Coronary artery (tissue), 2 donors: ENCODE measurements around the gene EYA2.

Experiments
- DNase-seq: peaks from one replicate; pipeline ENCODE4 v3.0.0-alpha.2; 2017; ENCODE audit warnings: low spot score
- H3K27ac ChIP-seq, 2 donors: fragments of 200-600 bp; sonication (generic); one replicate each; pipeline ENCODE4 v1.5.1; 2016 to 2019
- H3K4me3 ChIP-seq: fragments of 200-600 bp; sonication (generic); 2 replicates; pipeline ENCODE4 v1.5.1; 2016; ENCODE audit warnings: mild to moderate bottlenecking, moderate library complexity
- TF ChIP-seq, protein P1 (sequence below): fragments of 200-600 bp; sonication (generic); IDR thresholded peaks from one replicate; pipeline ENCODE4 v1.5.1; 2019; ENCODE audit warnings: antibody characterized with exemption

EYA2 gene

GRCh38 chr20:47054506-47054905 is 159.9 kb downstream of the EYA2 start:
- Histone ChIP-seq H3K27ac (no peak overlapping the region), H3K4me3 (no peak overlapping the region)
- TF ChIP-seq, protein P1, sequence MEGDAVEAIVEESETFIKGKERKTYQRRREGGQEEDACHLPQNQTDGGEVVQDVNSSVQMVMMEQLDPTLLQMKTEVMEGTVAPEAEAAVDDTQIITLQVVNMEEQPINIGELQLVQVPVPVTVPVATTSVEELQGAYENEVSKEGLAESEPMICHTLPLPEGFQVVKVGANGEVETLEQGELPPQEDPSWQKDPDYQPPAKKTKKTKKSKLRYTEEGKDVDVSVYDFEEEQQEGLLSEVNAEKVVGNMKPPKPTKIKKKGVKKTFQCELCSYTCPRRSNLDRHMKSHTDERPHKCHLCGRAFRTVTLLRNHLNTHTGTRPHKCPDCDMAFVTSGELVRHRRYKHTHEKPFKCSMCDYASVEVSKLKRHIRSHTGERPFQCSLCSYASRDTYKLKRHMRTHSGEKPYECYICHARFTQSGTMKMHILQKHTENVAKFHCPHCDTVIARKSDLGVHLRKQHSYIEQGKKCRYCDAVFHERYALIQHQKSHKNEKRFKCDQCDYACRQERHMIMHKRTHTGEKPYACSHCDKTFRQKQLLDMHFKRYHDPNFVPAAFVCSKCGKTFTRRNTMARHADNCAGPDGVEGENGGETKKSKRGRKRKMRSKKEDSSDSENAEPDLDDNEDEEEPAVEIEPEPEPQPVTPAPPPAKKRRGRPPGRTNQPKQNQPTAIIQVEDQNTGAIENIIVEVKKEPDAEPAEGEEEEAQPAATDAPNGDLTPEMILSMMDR, result no peak
- DNase-seq, result no peak

- TF ChIP-seq, protein P1, result no peak
- no peak for DNase-seq
- Histone ChIP-seq H3K4me3 (no peak overlapping the region), H3K27ac (no peak overlapping the region)
Measured at GRCh38 chr20:47054945-47055344, 160.3 kb downstream of the EYA2 start.

DNA sequence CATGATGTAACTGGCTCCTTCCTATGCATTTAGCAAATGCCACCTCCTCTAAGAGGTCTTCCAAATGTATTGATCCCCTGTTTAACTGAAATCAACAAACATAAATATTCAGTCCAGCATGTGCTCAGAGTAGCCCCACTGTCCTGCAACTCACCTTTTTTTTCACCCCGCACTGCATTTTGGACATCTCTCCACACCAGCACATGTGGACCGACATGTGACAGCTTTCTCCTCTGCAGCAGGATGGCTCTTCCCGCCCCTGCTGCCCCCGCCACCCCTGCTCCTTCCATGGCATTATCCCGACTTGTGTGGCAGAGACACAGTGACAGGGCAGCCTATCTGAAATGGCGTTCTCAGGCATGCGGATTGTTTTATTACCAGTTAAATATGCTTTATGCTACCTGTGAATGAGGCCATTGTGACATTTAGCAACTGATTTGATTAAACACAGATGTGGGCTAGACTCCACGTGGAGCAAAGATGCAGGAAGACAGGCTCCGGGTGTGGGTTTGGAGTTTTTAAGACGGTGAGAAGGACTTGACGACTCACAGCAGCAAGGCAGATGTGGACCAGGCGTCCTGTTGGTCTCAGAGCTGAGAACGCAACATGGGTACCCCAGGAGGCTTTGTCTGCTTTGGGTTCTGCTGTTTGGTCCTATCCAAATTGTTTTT is 161.2 kb downstream of the EYA2 start:
- TF ChIP-seq, protein P1, result no peak
- no peak overlapping the region for H3K27ac ChIP-seq
- H3K4me3 ChIP-seq, result no peak overlapping the region
- DNase-seq, result peak; percentile 17

DNA sequence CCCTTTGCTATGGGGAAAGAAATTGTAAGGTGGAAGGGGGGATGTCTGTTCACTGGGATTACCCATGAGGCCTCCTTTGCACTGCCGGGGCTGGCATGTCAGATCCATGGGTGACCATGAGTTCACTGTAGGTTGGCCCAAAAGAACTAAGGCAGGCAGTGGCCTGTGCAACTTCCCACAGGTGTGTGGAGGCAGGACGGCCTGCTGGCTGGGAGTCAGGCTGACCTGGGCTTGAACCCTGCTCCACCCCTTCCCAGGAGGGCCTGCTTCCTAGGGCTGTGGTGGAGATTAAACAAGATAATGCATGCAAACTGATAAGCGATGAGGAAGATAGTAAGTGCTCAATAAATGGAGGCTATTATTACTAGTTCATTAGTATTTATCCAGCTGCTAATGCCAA is 163.0 kb downstream of the EYA2 start:
- H3K27ac ChIP-seq, result no peak overlapping the region
- TF ChIP-seq, protein P1, result no peak
- DNase-seq, result peak; percentile 47
- no peak overlapping the region for H3K4me3 ChIP-seq

DNA sequence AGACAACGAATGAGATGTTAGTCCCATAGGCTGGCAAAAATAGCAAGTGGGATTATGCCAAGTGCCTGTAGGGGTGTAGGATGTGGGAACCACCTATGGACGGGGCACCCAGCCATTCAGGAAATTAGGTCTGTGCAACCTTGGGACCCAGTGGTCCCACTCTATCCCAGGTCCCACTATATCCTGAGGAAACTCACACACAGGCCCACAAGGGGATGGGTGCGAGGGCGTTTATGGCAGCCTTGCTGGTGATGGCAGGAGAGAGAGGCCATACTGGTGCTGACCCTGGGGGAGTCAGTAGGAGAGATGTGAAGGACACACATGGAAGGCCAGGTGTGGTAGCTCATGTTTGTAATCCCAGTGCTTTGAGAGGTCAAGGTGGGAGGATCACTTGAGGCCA is 163.6 kb downstream of the EYA2 start:
- DNase-seq, result peak; percentile 47
- no peak overlapping the region for H3K4me3 ChIP-seq
- TF ChIP-seq, protein P1, result no peak
- H3K27ac ChIP-seq, result no peak overlapping the region

- TF ChIP-seq, protein P1, result no peak
- no peak overlapping the region for H3K4me3 ChIP-seq
- DNase-seq, result peak; percentile 9
- no peak overlapping the region for H3K27ac ChIP-seq
Measured at GRCh38 chr20:47059536-47059935, 164.9 kb downstream of the EYA2 start.

DNA sequence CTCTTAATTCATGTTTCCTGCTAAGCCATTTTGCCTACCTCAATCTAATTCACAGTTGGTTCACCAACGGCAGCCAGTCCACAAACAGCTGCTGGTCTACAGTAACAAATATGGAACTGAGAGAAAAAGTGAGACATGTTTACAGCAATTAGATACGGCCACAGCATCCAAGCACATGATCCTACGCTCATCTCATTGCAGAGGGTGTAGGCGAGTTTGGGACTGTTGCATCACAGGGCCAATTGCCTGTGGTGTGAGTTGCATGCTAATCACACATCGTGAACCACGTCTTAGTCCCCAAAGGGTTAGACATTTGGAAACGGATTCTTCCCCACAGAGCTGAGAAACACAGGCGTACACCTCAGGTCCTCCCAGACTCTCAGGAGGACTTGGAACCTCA is 166.9 kb downstream of the EYA2 start:
- DNase-seq, result no peak
- TF ChIP-seq, protein P1, result no peak
- H3K27ac ChIP-seq, result no peak overlapping the region
- H3K4me3 ChIP-seq, result no peak overlapping the region
